ENCODE measurements around the gene VGF.

DNA sequence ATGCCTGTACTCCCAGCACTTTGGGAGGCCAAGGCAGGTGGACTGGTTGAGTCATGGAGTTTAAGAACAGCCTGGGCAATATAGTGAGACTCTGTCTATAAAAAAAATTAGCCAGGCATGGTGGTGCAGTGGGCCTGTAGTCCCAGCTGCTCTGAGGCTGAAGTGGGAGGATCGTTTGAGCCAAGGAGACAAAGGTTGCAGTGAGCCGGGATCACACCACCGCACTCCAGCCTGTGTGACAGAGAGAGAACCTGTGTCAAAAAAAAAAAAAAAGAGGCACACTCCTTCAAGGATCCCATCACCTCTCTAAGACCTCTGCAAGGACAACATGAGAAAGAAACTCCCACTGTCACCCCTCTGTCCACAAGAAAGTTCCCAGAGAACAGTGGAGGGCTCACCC lies 10.3 kb upstream of the VGF start:
- TF ChIP-seq, protein P1, sequence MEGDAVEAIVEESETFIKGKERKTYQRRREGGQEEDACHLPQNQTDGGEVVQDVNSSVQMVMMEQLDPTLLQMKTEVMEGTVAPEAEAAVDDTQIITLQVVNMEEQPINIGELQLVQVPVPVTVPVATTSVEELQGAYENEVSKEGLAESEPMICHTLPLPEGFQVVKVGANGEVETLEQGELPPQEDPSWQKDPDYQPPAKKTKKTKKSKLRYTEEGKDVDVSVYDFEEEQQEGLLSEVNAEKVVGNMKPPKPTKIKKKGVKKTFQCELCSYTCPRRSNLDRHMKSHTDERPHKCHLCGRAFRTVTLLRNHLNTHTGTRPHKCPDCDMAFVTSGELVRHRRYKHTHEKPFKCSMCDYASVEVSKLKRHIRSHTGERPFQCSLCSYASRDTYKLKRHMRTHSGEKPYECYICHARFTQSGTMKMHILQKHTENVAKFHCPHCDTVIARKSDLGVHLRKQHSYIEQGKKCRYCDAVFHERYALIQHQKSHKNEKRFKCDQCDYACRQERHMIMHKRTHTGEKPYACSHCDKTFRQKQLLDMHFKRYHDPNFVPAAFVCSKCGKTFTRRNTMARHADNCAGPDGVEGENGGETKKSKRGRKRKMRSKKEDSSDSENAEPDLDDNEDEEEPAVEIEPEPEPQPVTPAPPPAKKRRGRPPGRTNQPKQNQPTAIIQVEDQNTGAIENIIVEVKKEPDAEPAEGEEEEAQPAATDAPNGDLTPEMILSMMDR (IDR thresholded peaks at IDR 0.05; ENCODE audit: low read depth, low read length): no peak
- TF ChIP-seq EZH2phosphoT487 (IDR thresholded peaks at IDR 0.05; ENCODE audit: low read depth): no peak
